HepG2 (cell line): ENCODE measurements around the gene THBS2. TPM values are rescaled to one million over a fixed set of nuclear protein-coding genes. Genes with fewer than 3 reads are reported as not detected.
A peak's percentile ranks its signal among the peaks of the same experiment; 100 is the strongest.

ENCODE experiments used
- ATAC-seq: fragments of 200-7000 bp; cut with Tn5 transposase; 3 replicates; pipeline ENCODE4 v1.9.1; 2020; ENCODE audit warnings: mild to moderate bottlenecking, moderate library complexity
- BruUV-seq: library from RNA; stranded (reverse); fragments of 400-500 nt; replicated peaks from 2 replicates; lab custom pipeline; 2021; lab: Mats Ljungman, UMichigan
- CTCF ChIA-PET: fragments of 300-600 bp; formaldehyde crosslinking; extraction: SDS; loops from one replicate; lab custom pipeline; 2021; ENCODE audit warnings: low total read pairs, inconsistent platforms, low intra/inter-chr PET ratio; lab: Yijun Ruan, JAX
- POLR2A ChIA-PET: fragments of 350-600 bp; sonication (Branson Sonifier 250); formaldehyde crosslinking; loops from one replicate; lab custom pipeline; 2020; ENCODE audit warnings: antibody characterized with exemption, inconsistent platforms; lab: Yijun Ruan, JAX
- DNase-seq: peaks from one replicate; pipeline ENCODE4 v3.0.0-alpha.2; 2015; ENCODE audit warnings: low spot score
- FAIRE-seq: peaks from 3 replicates; lab custom pipeline; 2011; peaks lifted over from hg19 to GRCh38; lab: Jason Lieb, UNC
- H2AFZ ChIP-seq: one replicate; pipeline ENCODE4 v1.6.1; 2011; ENCODE audit warnings: low read length, inconsistent platforms
- H3K27ac ChIP-seq: fragments of 300-600 bp; 3 replicates; pipeline ENCODE4 v1.8.0; 2011; ENCODE audit warnings: mixed run types, mild to moderate bottlenecking, mixed read lengths, low read length, inconsistent platforms; ENCODE audit not compliant: insufficient read depth; ENCODE audit errors: extremely low read length
- H3K27me3 ChIP-seq, 2 experiments: fragments of 200-600 bp in 1 of 2; 2 replicates in 1 of 2; 3 replicates in 1 of 2; pipeline versions ENCODE4 v1.6.0 to v1.8.0; 2011; ENCODE audit warnings: low read length in 2 of 2, mild to moderate bottlenecking in 2 of 2, moderate library complexity in 2 of 2, inconsistent platforms in 1 of 2; ENCODE audit not compliant: insufficient read depth in 2 of 2, control insufficient read depth in 1 of 2
- H3K36me3 ChIP-seq, 2 experiments: fragments of 200-600 bp in 1 of 2; replicated peaks in 1 of 2; 2 replicates in 1 of 2; 3 replicates in 1 of 2; pipeline versions ENCODE4 v1.5.1 to v1.8.0; 2011; ENCODE audit warnings: low read length in 2 of 2, inconsistent platforms in 1 of 2; ENCODE audit not compliant: insufficient read depth in 2 of 2, control insufficient read depth in 1 of 2
- H3K4me1 ChIP-seq: 2 replicates; pipeline ENCODE4 v1.5.1; 2012; ENCODE audit warnings: low read length, inconsistent platforms; ENCODE audit not compliant: insufficient read depth
- H3K4me2 ChIP-seq: 2 replicates; pipeline ENCODE4 v1.6.0; 2011; ENCODE audit warnings: low read depth, low read length, inconsistent platforms
- H3K4me3 ChIP-seq, 3 experiments: fragments of 200-600 bp in 1 of 3; sonication (generic), shearing (Covaris generic) in 1 of 3; replicated peaks in 1 of 3; 2 replicates each; pipeline ENCODE4 v1.5.1; 2011 to 2016; ENCODE audit warnings: low read length in 3 of 3, inconsistent platforms in 2 of 3, low read depth in 2 of 3, mild to moderate bottlenecking in 2 of 3, control low read depth in 1 of 3, mixed read lengths in 1 of 3; ENCODE audit not compliant: insufficient read depth in 1 of 3
- H3K79me2 ChIP-seq: one replicate; pipeline ENCODE4 v1.6.1; 2011; ENCODE audit warnings: low read length, inconsistent platforms; ENCODE audit not compliant: insufficient read depth
- H3K9ac ChIP-seq: 2 replicates; pipeline ENCODE4 v1.6.0; 2011; ENCODE audit warnings: mild to moderate bottlenecking, low read depth, low read length, inconsistent platforms; ENCODE audit not compliant: insufficient read depth
- H3K9me3 ChIP-seq: 2 replicates; pipeline ENCODE4 v1.5.1; 2012; ENCODE audit warnings: mild to moderate bottlenecking, low read length
- H4K20me1 ChIP-seq: 2 replicates; pipeline ENCODE4 v1.6.0; 2011; ENCODE audit warnings: inconsistent platforms, mild to moderate bottlenecking, low read length, moderate library complexity; ENCODE audit not compliant: insufficient read depth
- GTF2F1 ChIP-seq: fragments of 150-350 bp; IDR thresholded peaks from 2 replicates; pipeline ENCODE4 v1.6.1; 2014; ENCODE audit warnings: low read length
- HINFP ChIP-seq: sonication (generic); formaldehyde crosslinking; IDR thresholded peaks from 2 replicates; pipeline ENCODE4 v1.4.0; 2020; ENCODE audit warnings: low read depth, mild to moderate bottlenecking, missing genetic modification reagents
- MAFF ChIP-seq: IDR thresholded peaks from 2 replicates; pipeline ENCODE4 v1.6.1; 2011; ENCODE audit warnings: low read depth, low read length, improper control_type of control experiment
- MAFK ChIP-seq, 2 experiments: IDR thresholded peaks in 1 of 2; conservative IDR thresholded peaks in 1 of 2; 2 replicates each; pipeline ENCODE4 v1.6.1; 2011; ENCODE audit warnings: improper control_type of control experiment in 2 of 2, low read length in 2 of 2
- NR2F2 ChIP-seq: IDR thresholded peaks from 2 replicates; pipeline ENCODE4 v1.6.1; 2012; ENCODE audit warnings: low read depth, inconsistent platforms, borderline replicate concordance
- ZNF232 ChIP-seq: sonication (generic); formaldehyde crosslinking; IDR thresholded peaks from 2 replicates; pipeline ENCODE4 v1.4.0; 2020; ENCODE audit warnings: missing genetic modification reagents, borderline replicate concordance
- ZNF260 ChIP-seq: sonication (generic); formaldehyde crosslinking; IDR thresholded peaks from 2 replicates; pipeline ENCODE4 v1.4.0; 2020; ENCODE audit warnings: missing genetic modification reagents, low read depth, mild to moderate bottlenecking, borderline replicate concordance
- WGBS: methylation state at CpG from one replicate; pipeline ENCODE4 v1.1.6; 2017; ENCODE audit warnings: low lambda C conversion rate; 5-methylcytosine and 5-hydroxymethylcytosine counted together
- in situ Hi-C: cut with HindIII; loops from 2 replicates; pipeline ENCODE4 v1.10.0; 2017; ENCODE audit warnings: low pct_unique_long_range_greater_than_20kb; ENCODE audit not compliant: extremely low pct_ligation_motif_present
- intact Hi-C: fragments of 100-400 bp; cut with micrococcal nuclease; formaldehyde crosslinking; loops from one replicate; pipeline ENCODE4 v1.10.0; 2022; ENCODE audit not compliant: unreplicated experiment
- polyA plus RNA-seq, 8 experiments: library from polyadenylated mRNA; depleted of rRNA in 3 of 8; stranded (reverse) in 7 of 8; unstranded in 1 of 8; fragments of >200 nt; fragmentation: Illumina TruSeq in 4 of 8; extraction: Trizol in 4 of 8; gene quantifications; 2 replicates each; pipeline versions ENCODE4 v1.2.1 to v1.2.3, GENCODE V29; 2011 to 2016; ENCODE audit warnings: low read depth in 4 of 8, missing spikeins in 1 of 8, mixed read lengths in 1 of 8; ENCODE audit not compliant: insufficient read depth in 1 of 8
- total RNA-seq, 5 experiments: library from RNA; depleted of rRNA; stranded (reverse); fragments of >200 nt; fragmentation: Illumina TruSeq; extraction: Trizol; gene quantifications; 2 replicates each; pipeline ENCODE4 v1.2.3, GENCODE V29; 2016; ENCODE audit warnings: low read depth in 1 of 5
- TF ChIP-seq, protein P1 (sequence below): sonication (generic); formaldehyde crosslinking; IDR thresholded peaks from 2 replicates; pipeline ENCODE4 v1.9.0; 2022; ENCODE audit warnings: low read depth, missing genetic modification reagents

Gene THBS2
- total and polyA plus RNA-seq, 2 of the 13 experiments (the other 11 are each of a cell fraction or from before 2014, with no cell fraction given): 0.12 to 0.15 TPM

- no peak for TF ChIP-seq ZNF232 (CRISPR knock-in tag)
- peak; percentile 68 to 80; a peak in 3 of 4 replicates for TF ChIP-seq MAFK (conservative IDR thresholded peaks at IDR 0.05 in 1 of 2, IDR thresholded peaks at IDR 0.05 in 1 of 2; ENCODE audit: low read length in 2 of 2)
- TF ChIP-seq MAFF: peak; percentile 72
- H3K4me1 ChIP-seq: no peaks in the 10 kb centered on the region
- peaks cover 10% of the 10 kb centered on the region for H3K9me3 ChIP-seq
- no peak overlapping the region for H3K27ac ChIP-seq
- in situ Hi-C loops: no loop called here
- no peak overlapping the region for H3K4me2 ChIP-seq
- FAIRE-seq (no peak), ATAC-seq (no peak), DNase-seq (no peak)
- no peaks in the 10 kb centered on the region for H4K20me1 ChIP-seq
- ChIA-PET POLR2A (no interaction called here), CTCF (no interaction called here)
- H3K4me3 ChIP-seq: no peak overlapping the region
- H2AFZ ChIP-seq: no peak overlapping the region
- H3K79me2 ChIP-seq: no peaks in the 10 kb centered on the region
- no peak overlapping the region for H3K9ac ChIP-seq
- peaks cover 6 to 49% of the 10 kb centered on the region in 2 experiments; a peak in 4 of 5 replicates for H3K27me3 ChIP-seq
- intact Hi-C loops: no loop called here
- BruUV-seq: no TSS peak
- WGBS: 41% methylated on average over 13 of the region's 13 CpGs
- H3K36me3 ChIP-seq: no peaks in the 10 kb centered on the region
These were observed 23.9 kb downstream of the THBS2 start for GRCh38 chr6:169229615-169230321.

DNA sequence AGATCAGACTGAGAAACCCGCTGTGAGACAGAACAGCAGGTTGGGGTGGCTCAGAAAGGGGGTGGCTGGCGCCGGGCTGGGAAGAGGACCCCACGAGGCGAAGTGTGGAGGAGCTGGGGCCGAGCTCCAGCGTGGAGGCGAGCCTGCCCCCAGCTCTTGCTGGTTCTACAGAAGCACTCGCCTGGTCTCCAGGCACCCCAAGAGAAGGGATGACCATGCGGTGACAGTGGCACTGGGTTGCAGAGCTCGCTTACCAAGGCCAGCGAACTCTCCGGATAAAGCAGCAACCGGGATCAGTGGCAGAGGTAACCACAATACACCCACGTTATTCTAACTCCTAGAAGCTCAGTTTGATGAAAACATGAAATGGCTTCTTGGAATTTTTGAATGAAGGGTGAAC lies 26.5 kb downstream of the THBS2 start:
- CTCF ChIA-PET: no interaction called here
- H3K79me2 ChIP-seq: no peaks in the 10 kb centered on the region
- no peak overlapping the region for H3K9ac ChIP-seq
- WGBS: 38% methylated on average over 15 of the region's 15 CpGs
- H3K9me3 ChIP-seq: no peaks in the 10 kb centered on the region
- H3K27ac ChIP-seq: no peak overlapping the region
- in situ Hi-C loops: no loop called here
- FAIRE-seq (no peak), DNase-seq (no peak), ATAC-seq (no peak)
- H3K4me3 ChIP-seq: no peak overlapping the region
- no peaks in the 10 kb centered on the region for H3K36me3 ChIP-seq
- intact Hi-C loops: no loop called here
- no TSS peak for BruUV-seq
- peaks cover 7 to 59% of the 10 kb centered on the region in 2 experiments; a peak in 4 of 5 replicates for H3K27me3 ChIP-seq
- POLR2A ChIA-PET: no interaction called here
- peaks cover 9% of the 10 kb centered on the region; the same call in 1 of the 2 replicates for H3K4me1 ChIP-seq
- no peaks in the 10 kb centered on the region for H4K20me1 ChIP-seq
- TF ChIP-seq GTF2F1 (no peak), HINFP (CRISPR knock-in tag) (no peak), NR2F2 (no peak), ZNF260 (no peak)
- TF ChIP-seq, protein P1, sequence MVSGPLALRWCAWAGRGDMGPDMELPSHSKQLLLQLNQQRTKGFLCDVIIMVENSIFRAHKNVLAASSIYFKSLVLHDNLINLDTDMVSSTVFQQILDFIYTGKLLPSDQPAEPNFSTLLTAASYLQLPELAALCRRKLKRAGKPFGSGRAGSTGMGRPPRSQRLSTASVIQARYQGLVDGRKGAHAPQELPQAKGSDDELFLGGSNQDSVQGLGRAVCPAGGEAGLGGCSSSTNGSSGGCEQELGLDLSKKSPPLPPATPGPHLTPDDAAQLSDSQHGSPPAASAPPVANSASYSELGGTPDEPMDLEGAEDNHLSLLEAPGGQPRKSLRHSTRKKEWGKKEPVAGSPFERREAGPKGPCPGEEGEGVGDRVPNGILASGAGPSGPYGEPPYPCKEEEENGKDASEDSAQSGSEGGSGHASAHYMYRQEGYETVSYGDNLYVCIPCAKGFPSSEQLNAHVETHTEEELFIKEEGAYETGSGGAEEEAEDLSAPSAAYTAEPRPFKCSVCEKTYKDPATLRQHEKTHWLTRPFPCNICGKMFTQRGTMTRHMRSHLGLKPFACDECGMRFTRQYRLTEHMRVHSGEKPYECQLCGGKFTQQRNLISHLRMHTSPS (CRISPR knock-in tag): no peak
- H3K4me2 ChIP-seq: no peak overlapping the region
- no peak overlapping the region for H2AFZ ChIP-seq
